Astrocyte of the spinal cord (primary cell): ENCODE data around the gene AHI1.

Experiments used
- DNase-seq: peaks from one replicate; pipeline ENCODE4 v3.0.0; 2011; ENCODE audit warnings: low read depth, low spot score
- H3K4me3 ChIP-seq: 2 replicates; pipeline ENCODE4 v1.5.1; 2011; ENCODE audit warnings: low read depth, mild to moderate bottlenecking, low read length, moderate library complexity
- in situ Hi-C: cut with HindIII; loops from 2 replicates; pipeline ENCODE4 v1.10.0; 2017; ENCODE audit warnings: low sequenced_read_pairs
- TF ChIP-seq, protein P1 (sequence below): IDR thresholded peaks from 2 replicates; pipeline ENCODE4 v1.5.1; 2012; ENCODE audit warnings: low read depth, mild to moderate bottlenecking, low read length, inconsistent platforms

The AHI1 gene

DNA sequence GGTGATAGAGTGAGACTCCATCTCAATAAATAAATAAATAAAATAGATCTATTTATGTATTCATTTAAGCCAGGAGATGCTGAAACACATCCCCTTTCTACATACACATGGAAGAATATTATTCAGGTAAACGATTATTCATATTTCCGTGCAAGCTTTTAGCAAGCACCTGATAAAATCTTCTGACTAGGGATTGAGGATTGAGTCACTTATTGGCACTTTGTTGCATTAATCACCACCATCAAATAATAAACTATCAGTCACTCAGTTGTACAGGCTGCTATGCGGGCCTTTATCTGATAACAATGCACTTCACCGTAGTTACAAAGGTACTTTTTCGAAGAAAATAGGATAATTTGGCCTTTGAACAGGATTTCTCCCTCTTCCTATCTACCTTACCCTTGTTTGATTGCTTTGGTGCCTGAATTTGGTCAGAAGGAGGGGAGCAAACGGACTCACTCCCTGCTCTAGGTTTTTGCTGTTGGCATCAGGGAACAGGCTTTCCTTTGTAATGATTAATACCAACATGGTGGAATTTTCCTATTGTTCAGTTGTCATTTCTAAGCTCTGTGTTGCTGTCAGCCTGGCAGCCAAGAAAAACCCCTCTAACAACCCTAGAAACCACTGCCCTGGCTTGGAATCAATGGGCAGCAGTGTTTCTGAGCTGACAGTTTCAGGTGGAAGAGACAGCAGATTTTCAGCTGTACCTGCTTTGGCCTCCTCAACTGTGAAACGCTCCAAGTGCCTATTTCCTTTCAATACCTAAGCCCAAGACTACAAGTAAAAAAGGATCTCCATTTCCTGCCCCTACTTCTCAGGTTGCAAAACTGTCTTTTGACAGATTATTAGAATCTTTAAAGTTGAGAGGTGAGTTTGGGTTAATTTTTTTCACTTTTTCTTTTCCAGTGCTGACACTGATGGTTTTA lies 253.4 kb downstream of the AHI1 start:
- no peak overlapping the region for H3K4me3 ChIP-seq
- no peak for DNase-seq
- in situ Hi-C loops = no loop called here
- TF ChIP-seq, protein P1, sequence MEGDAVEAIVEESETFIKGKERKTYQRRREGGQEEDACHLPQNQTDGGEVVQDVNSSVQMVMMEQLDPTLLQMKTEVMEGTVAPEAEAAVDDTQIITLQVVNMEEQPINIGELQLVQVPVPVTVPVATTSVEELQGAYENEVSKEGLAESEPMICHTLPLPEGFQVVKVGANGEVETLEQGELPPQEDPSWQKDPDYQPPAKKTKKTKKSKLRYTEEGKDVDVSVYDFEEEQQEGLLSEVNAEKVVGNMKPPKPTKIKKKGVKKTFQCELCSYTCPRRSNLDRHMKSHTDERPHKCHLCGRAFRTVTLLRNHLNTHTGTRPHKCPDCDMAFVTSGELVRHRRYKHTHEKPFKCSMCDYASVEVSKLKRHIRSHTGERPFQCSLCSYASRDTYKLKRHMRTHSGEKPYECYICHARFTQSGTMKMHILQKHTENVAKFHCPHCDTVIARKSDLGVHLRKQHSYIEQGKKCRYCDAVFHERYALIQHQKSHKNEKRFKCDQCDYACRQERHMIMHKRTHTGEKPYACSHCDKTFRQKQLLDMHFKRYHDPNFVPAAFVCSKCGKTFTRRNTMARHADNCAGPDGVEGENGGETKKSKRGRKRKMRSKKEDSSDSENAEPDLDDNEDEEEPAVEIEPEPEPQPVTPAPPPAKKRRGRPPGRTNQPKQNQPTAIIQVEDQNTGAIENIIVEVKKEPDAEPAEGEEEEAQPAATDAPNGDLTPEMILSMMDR = no peak

DNA sequence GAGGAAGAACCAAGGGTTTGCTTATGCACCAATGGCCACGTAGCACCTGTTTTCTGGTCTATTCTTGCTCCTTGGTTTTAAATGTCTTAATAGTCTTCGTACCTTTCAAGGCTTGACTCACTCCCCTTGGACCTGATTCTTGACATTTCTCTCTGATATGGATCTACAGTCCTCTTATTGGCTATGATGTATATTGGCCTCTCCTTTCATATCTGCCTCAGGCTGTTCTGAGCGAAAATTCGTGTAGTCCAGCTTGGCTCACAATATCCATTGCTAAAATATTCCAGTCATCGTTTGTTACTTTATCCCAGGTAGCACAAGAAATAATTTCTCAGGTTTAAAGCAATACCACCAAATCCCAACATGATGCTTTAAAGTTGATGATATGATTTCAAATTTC lies 256.8 kb downstream of the AHI1 start:
- TF ChIP-seq, protein P1 = no peak
- no peak overlapping the region for H3K4me3 ChIP-seq
- in situ Hi-C loops = no loop called here
- DNase-seq = no peak

DNA sequence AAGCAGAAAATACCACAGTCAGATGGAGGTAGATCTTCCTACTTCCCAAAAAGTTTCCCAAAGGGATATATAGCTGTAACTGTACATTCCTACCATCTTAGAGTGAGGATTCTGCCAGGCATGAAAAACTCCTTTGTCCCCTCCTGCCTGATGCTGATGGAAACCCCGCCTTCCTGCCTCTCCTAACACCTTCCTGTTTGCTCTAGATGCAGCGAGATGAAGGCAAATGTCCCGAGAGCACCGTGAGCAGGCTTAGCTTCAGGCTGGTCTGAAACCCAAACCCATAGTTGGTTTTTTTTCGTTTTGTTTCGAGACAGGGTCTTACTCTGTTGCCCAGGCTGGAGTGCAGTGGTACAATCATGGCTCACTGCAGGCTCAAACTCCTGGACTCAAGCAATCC lies 260.8 kb downstream of the AHI1 start:
- TF ChIP-seq, protein P1 = no peak
- no peak overlapping the region for H3K4me3 ChIP-seq

GRCh38 chr6:135236319-135236718 lies 261.2 kb downstream of the AHI1 start:
- in situ Hi-C loops = no loop called here
- H3K4me3 ChIP-seq = no peak overlapping the region
- no peak for DNase-seq
- TF ChIP-seq, protein P1 = no peak

More for the DNA sequence above, 260.8 kb downstream of the AHI1 start:
- no peak for DNase-seq
- in situ Hi-C loops = no loop called here

DNA sequence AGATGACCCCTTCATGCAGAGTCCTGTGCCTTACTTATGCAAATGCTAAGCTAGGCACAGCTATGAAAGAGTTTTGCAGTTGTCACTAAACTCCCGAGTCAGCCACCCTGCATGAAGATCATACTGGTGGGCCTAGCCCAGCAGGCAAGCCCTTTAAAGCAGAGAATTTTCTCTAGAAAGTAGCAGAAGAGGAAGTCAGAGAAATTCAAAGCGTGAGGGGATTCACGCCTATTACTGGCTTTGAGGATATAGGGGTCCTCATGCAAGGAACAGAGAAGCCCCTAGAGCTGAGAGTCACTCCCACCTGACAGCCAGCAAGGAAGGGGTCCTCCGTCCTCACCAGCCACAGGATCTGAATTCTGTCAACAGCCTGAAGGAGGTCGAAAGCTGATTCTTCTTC lies 261.8 kb downstream of the AHI1 start:
- in situ Hi-C loops = no loop called here

DNA sequence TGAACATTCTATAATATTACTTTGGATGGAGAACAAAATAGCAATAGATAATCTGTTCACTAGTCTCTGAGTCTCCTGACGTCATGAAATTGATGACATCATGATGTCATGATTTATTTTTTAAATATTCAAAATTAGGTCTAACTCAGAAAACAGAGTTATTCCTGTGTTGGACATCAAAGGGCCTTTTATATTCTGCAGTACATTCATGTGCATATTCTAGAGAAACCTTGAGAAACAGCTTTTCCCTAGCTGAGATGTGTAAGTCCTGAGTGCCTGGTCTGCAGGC lies 263.1 kb downstream of the AHI1 start:
- in situ Hi-C loops = no loop called here
- no peak for DNase-seq
- no peak overlapping the region for H3K4me3 ChIP-seq
- TF ChIP-seq, protein P1 = no peak

More for the DNA sequence above, 261.8 kb downstream of the AHI1 start:
- H3K4me3 ChIP-seq = no peak overlapping the region
- TF ChIP-seq, protein P1 = no peak
- DNase-seq = no peak
